Measurements from ENCODE around the gene HECTD4.
"Not testable (repeated sequence)": the region's sequence is repeated elsewhere in the genome, so short reads cannot be mapped to it uniquely, and the experiment has no call there.

Gene HECTD4

DNA sequence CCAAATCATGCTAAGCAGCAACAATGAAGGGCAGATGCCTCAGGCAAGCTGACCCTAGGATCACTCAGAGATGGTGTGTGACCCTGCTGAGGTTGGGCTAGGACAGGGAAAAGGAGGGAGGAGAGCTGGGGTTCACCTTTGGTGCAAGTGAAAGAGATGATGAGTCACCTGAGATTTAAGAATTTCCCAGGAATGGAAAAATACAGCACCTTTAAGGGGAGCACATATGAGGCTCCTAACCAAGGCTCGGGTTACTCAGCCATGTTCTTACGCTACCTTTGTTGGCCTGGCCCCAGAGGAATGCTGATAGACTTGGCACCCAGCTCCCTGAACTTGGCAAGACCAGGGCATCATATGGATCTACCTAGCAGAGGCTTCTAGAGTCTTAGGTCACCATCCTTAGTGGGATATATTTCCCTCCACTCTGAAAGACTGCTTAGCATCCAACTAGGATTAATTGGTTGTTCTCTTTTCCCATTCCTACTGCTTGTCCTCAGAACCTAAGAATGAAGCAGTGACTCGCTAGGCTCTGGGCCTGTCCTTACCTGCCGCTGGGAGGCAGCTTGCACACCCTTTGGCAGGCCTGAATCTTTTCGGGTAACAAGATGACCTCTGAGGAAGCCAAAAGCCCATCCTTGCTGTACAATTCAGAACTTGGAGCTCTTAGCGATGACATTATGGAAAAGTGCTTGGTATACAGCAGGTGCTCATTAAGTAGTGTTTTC is 269.7 kb downstream of the HECTD4 start:
- no peak overlapping the region for H3K4me3 ChIP-seq (ENCODE audit: low read depth, low read length)
- TF ChIP-seq, protein P1, sequence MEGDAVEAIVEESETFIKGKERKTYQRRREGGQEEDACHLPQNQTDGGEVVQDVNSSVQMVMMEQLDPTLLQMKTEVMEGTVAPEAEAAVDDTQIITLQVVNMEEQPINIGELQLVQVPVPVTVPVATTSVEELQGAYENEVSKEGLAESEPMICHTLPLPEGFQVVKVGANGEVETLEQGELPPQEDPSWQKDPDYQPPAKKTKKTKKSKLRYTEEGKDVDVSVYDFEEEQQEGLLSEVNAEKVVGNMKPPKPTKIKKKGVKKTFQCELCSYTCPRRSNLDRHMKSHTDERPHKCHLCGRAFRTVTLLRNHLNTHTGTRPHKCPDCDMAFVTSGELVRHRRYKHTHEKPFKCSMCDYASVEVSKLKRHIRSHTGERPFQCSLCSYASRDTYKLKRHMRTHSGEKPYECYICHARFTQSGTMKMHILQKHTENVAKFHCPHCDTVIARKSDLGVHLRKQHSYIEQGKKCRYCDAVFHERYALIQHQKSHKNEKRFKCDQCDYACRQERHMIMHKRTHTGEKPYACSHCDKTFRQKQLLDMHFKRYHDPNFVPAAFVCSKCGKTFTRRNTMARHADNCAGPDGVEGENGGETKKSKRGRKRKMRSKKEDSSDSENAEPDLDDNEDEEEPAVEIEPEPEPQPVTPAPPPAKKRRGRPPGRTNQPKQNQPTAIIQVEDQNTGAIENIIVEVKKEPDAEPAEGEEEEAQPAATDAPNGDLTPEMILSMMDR (IDR thresholded peaks at IDR 0.05; ENCODE audit: borderline replicate concordance, insufficient read depth, low read depth, low read length), result no peak

DNA sequence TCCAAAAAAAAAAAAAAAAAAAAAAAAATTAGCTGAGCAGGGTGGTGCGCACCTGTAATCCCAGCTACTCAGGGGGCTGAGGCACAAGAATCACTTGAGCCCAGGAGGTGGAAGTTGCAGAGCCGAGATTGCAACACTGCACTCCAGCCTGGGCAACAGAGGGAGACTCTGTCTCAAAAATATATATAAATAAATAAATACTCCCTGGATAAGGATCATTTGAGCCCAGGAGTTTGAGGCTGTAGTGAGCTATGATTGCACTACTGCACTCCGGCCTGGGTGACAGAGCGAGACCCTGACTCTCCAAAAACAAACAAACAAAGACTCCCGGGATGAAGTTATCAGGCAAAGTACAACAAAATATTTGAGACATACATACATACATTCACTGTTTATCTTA is 270.3 kb downstream of the HECTD4 start:
- no peak overlapping the region for H3K4me3 ChIP-seq (ENCODE audit: low read depth, low read length)
- TF ChIP-seq, protein P1 (IDR thresholded peaks at IDR 0.05; ENCODE audit: borderline replicate concordance, insufficient read depth, low read depth, low read length), result no peak

DNA sequence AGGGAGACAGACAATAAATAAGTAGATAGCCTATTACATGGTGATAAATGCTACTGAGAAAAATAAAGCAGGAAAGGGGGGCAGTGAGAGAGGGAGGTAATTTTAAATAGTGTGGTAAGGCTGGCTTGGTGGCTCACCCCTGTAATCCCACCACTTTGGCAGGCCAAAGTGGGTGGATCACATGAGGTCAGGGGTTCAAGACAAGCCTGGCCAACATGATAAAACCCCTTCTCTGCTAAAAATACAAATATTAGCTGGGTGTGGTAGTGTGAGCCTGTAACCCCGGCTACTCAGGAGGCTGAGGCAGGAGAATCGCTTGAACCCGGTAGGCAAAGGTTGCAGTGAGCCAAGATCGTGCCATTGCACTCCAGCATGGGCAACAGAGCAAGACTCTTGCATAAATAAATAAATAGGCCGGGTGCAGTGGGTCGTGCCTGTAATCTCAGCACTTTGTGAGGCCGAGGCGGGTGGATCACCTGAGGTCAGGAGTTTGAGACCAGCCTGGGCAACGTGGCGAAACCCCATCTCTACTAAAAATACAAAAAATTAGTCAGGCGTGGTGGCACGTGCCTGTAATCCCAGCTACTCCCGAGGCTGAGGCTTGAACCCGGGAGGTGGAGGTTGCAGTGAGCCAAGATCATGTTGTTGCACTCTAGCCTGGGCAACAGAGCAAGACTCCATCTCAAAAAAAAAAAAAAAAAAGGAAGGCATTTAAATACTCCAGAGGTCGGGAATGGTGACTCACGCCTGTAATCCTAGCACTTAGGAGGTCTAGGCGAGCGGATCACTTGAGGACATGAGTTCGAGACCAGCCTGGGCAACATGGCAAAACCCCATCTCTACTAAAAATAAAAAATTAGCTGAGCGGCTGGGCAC is 271.2 kb downstream of the HECTD4 start:
- not testable (repeated sequence) for H3K4me3 ChIP-seq (ENCODE audit: low read depth, low read length)
